ENCODE data around the gene GCK. TPM values are rescaled to one million over a fixed set of nuclear protein-coding genes. Genes with fewer than 3 reads are reported as not detected.
"Not testable (repeated sequence)": the region's sequence is repeated elsewhere in the genome, so short reads cannot be mapped to it uniquely, and the experiment has no call there.

GCK gene
- total RNA-seq, 2 donors from 2014 or later = 0.24 TPM; not detected in 1

DNA sequence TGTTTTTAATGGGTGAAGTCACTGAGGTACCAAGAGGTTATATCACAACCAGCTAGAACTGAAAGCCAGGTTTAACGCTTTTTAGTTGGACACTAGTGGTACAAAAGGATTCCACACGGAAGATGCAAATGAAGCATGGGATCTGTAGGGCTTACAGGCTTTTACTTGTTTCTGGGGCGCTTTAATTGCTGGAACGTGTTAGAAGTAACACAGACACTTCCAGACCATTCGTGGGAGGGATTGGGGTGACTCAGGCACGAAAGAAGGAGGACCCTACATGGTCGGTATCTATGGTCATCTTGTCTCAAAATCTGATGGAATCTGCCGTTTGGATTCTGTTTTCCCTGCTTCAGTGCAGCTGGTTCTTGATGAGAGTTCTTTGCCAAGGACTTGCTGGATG lies 12.6 kb upstream of the GCK start:
- Mint-ChIP-seq H3K4me1 (ENCODE audit: low read depth in 2 of 2) (peaks cover 28 to 39% of the 10 kb centered on the region in 2 donors), H3K27me3 (peaks cover 8 to 9% of the 10 kb centered on the region in 2 donors), H3K36me3 (peaks cover 13% of the 10 kb centered on the region), H3K9me3 (no peaks in the 10 kb centered on the region), H3K4me3 (peak overlapping the region; percentile 81), H3K27ac (peak overlapping the region; percentile 43 to 83)
- DNase-seq (ENCODE audit: low spot score) (no peak), ATAC-seq (no peak)

DNA sequence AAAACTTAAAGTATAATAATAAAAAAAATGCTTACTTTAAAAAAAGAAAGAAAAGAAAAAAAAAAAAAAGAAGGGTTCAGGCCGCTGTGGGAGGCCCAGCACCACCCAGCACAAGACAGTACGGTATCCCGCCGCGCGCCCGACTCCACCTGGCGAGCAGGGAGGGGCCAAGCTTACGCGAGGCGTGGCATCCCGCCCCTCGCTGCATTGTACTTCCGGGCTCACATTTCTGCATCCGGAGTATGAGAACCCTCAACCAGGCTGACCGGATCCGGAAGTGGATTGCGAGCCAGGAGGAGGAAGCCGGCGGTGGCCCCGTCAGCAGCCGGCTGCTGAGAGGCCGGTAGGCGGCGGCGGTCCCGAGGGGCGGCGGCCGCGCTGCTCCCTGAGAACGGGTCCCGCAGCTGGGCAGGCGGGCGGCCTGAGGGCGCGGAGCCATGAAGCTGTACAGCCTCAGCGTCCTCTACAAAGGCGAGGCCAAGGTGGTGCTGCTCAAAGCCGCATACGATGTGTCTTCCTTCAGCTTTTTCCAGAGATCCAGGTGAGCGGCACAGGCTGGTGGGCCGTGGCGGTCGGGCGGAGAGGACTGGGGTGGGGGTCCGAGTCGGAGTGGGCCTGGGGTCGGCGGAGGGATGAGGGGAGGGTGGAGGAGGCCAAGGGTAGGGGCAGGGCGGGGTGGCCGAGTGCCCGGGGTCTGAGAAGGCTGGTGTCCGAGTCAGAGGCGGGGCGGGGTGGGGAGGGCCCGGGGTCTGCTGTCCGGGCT lies 11.6 kb upstream of the GCK start, which contains the start of gene YKT6:
TSS of gene YKT6 (plus strand) at position 280 of the 763 bp plus-strand sequence. CDS start at position 438, 158 bp downstream.
- H3K4me1 Mint-ChIP-seq (ENCODE audit: low read depth in 2 of 2) = peaks cover 31 to 39% of the 10 kb centered on the region in 2 donors
- H3K9me3 Mint-ChIP-seq = no peaks in the 10 kb centered on the region
- peak; percentile 96 for DNase-seq (ENCODE audit: low spot score)
- H3K4me3 Mint-ChIP-seq = peak within 1 kb of the TSS; percentile 81
- peak within 1 kb of the TSS; percentile 43 to 83 for H3K27ac Mint-ChIP-seq
- ATAC-seq = peak; percentile 100
- peaks cover 8 to 9% of the 10 kb centered on the region in 2 donors for H3K27me3 Mint-ChIP-seq
- peaks cover 13% of the 10 kb centered on the region for H3K36me3 Mint-ChIP-seq

GRCh38 chr7:44200163-44200562 lies 10.9 kb upstream of the GCK start:
- not testable (repeated sequence) for H3K27me3 Mint-ChIP-seq; H3K27ac Mint-ChIP-seq; H3K36me3 Mint-ChIP-seq; H3K9me3 Mint-ChIP-seq; DNase-seq (ENCODE audit: low spot score); ATAC-seq
- peaks cover 28 to 34% of the 10 kb centered on the region in 2 donors for H3K4me1 Mint-ChIP-seq (ENCODE audit: low read depth in 2 of 2)
- H3K4me3 Mint-ChIP-seq = peak overlapping the region; percentile 74

- H3K27ac Mint-ChIP-seq = no peak overlapping the region
- ATAC-seq (no peak), DNase-seq (ENCODE audit: low spot score) (no peak)
- H3K27me3 Mint-ChIP-seq = peaks cover 15 to 20% of the 10 kb centered on the region in 2 donors
- no peaks in the 10 kb centered on the region for H3K36me3 Mint-ChIP-seq
- peaks cover 11 to 18% of the 10 kb centered on the region in 2 donors for H3K4me1 Mint-ChIP-seq (ENCODE audit: low read depth in 2 of 2)
- no peaks in the 10 kb centered on the region for H3K9me3 Mint-ChIP-seq
- H3K4me3 Mint-ChIP-seq = no peak overlapping the region
Measured at GRCh38 chr7:44197474-44197873, 8.2 kb upstream of the GCK start.

GRCh38 chr7:44196450-44196872 lies 7.2 kb upstream of the GCK start:
- DNase-seq (ENCODE audit: low spot score) (no peak), ATAC-seq (no peak)
- no peaks in the 10 kb centered on the region for H3K36me3 Mint-ChIP-seq
- H3K4me3 Mint-ChIP-seq = no peak overlapping the region
- no peak overlapping the region for H3K27ac Mint-ChIP-seq
- peaks cover under 1 to 10% of the 10 kb centered on the region in 2 donors for H3K4me1 Mint-ChIP-seq (ENCODE audit: low read depth in 2 of 2)
- H3K27me3 Mint-ChIP-seq = peaks cover 17 to 24% of the 10 kb centered on the region in 2 donors
- H3K9me3 Mint-ChIP-seq = no peaks in the 10 kb centered on the region

GRCh38 chr7:44195889-44196288 lies 6.7 kb upstream of the GCK start:
- DNase-seq (ENCODE audit: low spot score) (no peak), ATAC-seq (no peak)
- Mint-ChIP-seq H3K27ac (no peak overlapping the region), H3K27me3 (peaks cover 21 to 29% of the 10 kb centered on the region in 2 donors), H3K36me3 (no peaks in the 10 kb centered on the region), H3K4me3 (no peak overlapping the region), H3K4me1 (ENCODE audit: low read depth in 2 of 2) (peaks cover 0 to 9% of the 10 kb centered on the region in 2 donors), H3K9me3 (no peaks in the 10 kb centered on the region)

- Mint-ChIP-seq H3K9me3 (no peaks in the 10 kb centered on the region), H3K36me3 (no peaks in the 10 kb centered on the region), H3K4me1 (ENCODE audit: low read depth in 2 of 2) (peaks cover 0 to 9% of the 10 kb centered on the region in 2 donors), H3K27me3 (peaks cover 24 to 34% of the 10 kb centered on the region in 2 donors), H3K27ac (no peak overlapping the region), H3K4me3 (no peak overlapping the region)
- DNase-seq (ENCODE audit: low spot score) (no peak), ATAC-seq (no peak)
Measured at GRCh38 chr7:44194562-44195145, 5.4 kb upstream of the GCK start.

DNA sequence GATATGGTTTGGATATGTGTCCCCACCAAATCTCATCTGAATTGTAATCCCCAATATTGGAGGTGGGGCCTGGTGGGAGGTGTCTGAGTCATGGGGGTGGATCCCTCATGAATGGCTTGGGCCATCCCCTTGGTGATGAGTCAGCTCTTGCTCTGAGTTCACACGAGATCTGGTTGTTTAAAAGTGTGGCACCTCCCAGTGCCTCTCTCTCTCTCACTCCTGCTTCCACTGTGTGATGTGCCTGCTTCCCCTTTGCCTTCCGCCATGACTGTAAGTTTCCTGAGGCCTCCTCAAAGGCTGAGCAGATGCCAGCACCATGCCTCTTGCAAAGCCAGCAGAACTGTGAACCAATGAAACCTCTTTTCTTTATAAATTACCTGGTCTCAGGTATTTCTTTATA lies 4.8 kb upstream of the GCK start:
- no peaks in the 10 kb centered on the region for H3K36me3 Mint-ChIP-seq
- DNase-seq (ENCODE audit: low spot score) (no peak), ATAC-seq (peak in 1 of 2 donors; percentile 43)
- no peak overlapping the region for H3K27ac Mint-ChIP-seq
- H3K4me3 Mint-ChIP-seq = no peak overlapping the region
- H3K4me1 Mint-ChIP-seq (ENCODE audit: low read depth in 2 of 2) = peaks cover 0 to 9% of the 10 kb centered on the region in 2 donors
- H3K27me3 Mint-ChIP-seq = peaks cover 24 to 34% of the 10 kb centered on the region in 2 donors
- no peaks in the 10 kb centered on the region for H3K9me3 Mint-ChIP-seq

DNA sequence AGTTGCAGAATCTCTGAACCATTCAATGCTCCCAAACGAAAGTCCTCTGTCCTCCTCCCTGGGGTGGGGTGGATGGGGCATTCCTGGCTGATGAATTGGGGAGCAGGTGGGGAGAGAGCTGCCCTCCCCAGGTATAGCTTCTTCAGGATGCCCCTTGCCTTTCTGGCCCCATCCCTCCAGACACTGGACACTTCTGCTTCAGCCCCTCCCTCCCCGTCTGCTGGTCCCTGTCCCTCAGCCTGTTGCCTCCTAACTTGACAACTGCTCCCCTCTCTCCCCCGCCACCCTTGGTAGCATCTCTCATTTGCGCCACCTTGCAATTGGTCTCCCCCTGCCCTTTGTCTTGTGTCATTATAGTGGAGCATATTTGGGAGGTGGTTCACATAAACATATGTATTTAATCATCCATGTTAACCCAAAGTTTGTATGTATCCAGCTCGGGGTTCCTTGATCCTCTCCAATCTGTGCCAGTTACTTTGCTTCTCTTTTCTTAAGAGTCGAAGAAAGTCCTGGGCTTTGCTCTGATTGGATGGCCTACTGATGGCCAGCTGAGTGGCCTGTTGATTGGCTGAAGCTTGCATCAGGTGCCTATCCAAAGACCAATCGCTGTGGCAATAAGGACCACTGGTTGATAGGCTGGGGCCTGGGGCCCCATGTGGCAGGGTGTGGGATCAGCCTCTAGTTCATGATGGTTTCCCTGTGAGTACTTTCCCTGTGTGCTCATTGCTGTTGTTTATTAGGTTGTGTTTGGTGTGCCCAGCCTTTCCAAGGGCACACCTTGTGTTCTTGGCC lies 4.0 kb upstream of the GCK start:
- Mint-ChIP-seq H3K27me3 (peaks cover 26 to 34% of the 10 kb centered on the region in 2 donors), H3K36me3 (no peaks in the 10 kb centered on the region), H3K4me1 (ENCODE audit: low read depth in 2 of 2) (peaks cover 0 to 9% of the 10 kb centered on the region in 2 donors), H3K9me3 (no peaks in the 10 kb centered on the region), H3K4me3 (no peak overlapping the region), H3K27ac (no peak overlapping the region)
- ATAC-seq (peak in 1 of 2 donors; percentile 15), DNase-seq (ENCODE audit: low spot score) (no peak)

DNA sequence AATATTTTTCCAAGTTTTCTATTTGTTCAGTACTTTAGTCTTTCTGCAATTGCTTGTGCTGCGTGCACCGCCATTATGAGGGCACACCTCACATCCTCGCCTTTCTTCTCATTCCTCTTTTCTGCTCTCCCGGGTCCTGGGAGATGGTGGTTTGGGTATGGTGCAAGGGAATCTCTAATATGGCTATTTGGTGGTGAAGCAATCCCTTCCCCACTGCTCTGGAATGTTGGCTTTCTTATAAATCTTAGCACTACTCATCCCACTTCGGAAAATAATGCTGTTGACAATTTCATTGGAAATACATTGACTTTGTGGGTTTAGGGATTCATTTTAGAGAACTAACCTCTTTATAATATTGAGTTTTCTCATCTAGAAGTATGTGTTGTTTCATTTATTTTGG lies 1.9 kb upstream of the GCK start:
- peaks cover 23 to 25% of the 10 kb centered on the region in 2 donors for H3K27me3 Mint-ChIP-seq
- H3K9me3 Mint-ChIP-seq = no peaks in the 10 kb centered on the region
- H3K4me1 Mint-ChIP-seq (ENCODE audit: low read depth in 2 of 2) = peaks cover 0 to 6% of the 10 kb centered on the region in 2 donors
- H3K36me3 Mint-ChIP-seq = no peaks in the 10 kb centered on the region
- H3K4me3 Mint-ChIP-seq = no peak overlapping the region
- no peak for DNase-seq (ENCODE audit: low spot score)
- ATAC-seq = no peak
- no peak overlapping the region for H3K27ac Mint-ChIP-seq

DNA sequence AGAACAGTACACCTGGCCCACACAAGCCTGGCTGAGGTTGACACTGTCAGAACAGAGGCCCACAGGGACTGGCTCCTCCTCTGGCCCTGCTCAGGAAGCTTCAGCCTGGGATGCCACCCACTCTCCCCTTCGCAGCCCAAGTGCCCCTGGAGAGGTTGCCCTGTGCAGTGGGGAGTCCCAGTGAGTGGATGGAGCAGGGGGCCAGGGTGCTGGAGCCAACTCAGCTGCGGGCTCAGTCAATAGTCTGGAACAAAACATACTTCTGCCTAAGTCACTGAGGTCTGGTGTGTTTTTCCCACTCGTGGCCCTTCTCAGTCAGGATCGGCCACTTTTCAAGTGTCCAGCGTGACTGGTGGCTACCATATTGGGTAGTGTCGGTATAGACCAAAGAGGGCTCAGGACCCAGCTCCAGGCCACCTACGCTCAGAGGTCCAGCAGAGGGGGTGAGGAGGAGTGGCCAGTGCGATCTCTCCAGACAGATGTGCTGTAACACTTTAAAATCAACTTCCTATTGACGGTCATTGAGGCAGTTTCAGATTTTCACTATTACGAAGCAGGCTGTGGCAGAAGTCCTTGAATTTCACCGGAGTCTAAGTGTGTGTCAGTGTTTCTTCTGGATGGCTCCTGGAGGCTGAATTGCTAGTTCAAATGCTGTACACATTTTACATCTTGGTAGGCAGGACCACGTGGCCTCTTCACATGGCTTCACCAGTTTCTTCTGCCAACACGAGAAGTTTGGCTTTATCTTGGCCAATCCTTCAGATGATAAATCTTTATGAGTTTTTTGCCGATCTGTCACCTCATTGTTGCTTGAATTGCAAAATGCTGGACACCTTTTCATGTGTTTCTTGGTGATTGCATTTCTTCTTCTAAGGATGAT lies 994 bp upstream of the GCK start:
- no peaks in the 10 kb centered on the region for H3K9me3 Mint-ChIP-seq
- peaks cover 23 to 25% of the 10 kb centered on the region in 2 donors for H3K27me3 Mint-ChIP-seq
- no peaks in the 10 kb centered on the region for H3K36me3 Mint-ChIP-seq
- ATAC-seq (no peak), DNase-seq (ENCODE audit: low spot score) (peak; percentile 29)
- H3K4me1 Mint-ChIP-seq (ENCODE audit: low read depth in 2 of 2) = peaks cover 0 to 6% of the 10 kb centered on the region in 2 donors
- no peak overlapping the region for H3K27ac Mint-ChIP-seq
- no peak overlapping the region for H3K4me3 Mint-ChIP-seq

- Mint-ChIP-seq H3K27ac (no peak overlapping the region), H3K36me3 (no peaks in the 10 kb centered on the region), H3K27me3 (peaks cover 21 to 27% of the 10 kb centered on the region in 2 donors), H3K4me3 (no peak overlapping the region), H3K4me1 (ENCODE audit: low read depth in 2 of 2) (peaks cover 0 to under 1% of the 10 kb centered on the region in 2 donors), H3K9me3 (no peaks in the 10 kb centered on the region)
- DNase-seq (ENCODE audit: low spot score) (peak; percentile 6), ATAC-seq (no peak)
Measured at GRCh38 chr7:44188480-44189225, 586 bp downstream of the GCK start.

Measured in natural killer cell treated with Interleukin-12 subunit alpha and Interleukin-12 subunit beta and Interleukin-15 and Interleukin-18, amount 100 ng/mL, for 72 hours (primary cell).